Measurements from ENCODE around the gene LRP1B.
A peak's percentile ranks its signal among the peaks of the same experiment; 100 is the strongest.

Gene LRP1B

GRCh38 chr2:141392517-141393213, 738.2 kb downstream of the LRP1B start:
- DNase-seq: no peak

- DNase-seq: no peak
These were observed 744.6 kb downstream of the LRP1B start for GRCh38 chr2:141386168-141386567.

- DNase-seq: no peak
These were observed 746.1 kb downstream of the LRP1B start for GRCh38 chr2:141384676-141385075.

DNA sequence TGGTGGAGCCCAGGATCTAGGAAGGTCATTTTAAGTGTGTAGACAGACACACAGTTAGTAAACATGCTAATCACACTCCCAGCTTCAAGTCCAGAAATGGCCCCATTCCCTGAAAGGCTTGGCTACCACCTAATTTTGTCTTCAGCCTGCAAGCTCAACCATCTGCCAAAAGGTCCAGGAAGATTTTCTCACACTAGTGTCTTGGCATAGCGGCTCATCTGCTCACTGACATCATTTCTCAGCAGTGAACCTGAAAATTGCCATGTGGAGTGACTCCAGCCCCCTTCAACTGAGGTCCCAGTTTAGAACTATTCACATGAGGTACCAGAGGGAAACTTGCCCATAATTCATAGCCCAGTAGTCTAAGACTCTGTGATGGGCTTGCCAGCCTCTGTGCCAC, 748.9 kb downstream of the LRP1B start:
- no peak for DNase-seq

GRCh38 chr2:141380008-141380979, 750.5 kb downstream of the LRP1B start:
- no peak for DNase-seq

- DNase-seq: no peak
These were observed 766.0 kb downstream of the LRP1B start for GRCh38 chr2:141364821-141365220.

- no peak for DNase-seq
These were observed 768.5 kb downstream of the LRP1B start for GRCh38 chr2:141362311-141362710.

- DNase-seq: no peak
These were observed 782.3 kb downstream of the LRP1B start for GRCh38 chr2:141348481-141348880.

GRCh38 chr2:141341444-141341843, 789.4 kb downstream of the LRP1B start:
- DNase-seq: no peak

DNA sequence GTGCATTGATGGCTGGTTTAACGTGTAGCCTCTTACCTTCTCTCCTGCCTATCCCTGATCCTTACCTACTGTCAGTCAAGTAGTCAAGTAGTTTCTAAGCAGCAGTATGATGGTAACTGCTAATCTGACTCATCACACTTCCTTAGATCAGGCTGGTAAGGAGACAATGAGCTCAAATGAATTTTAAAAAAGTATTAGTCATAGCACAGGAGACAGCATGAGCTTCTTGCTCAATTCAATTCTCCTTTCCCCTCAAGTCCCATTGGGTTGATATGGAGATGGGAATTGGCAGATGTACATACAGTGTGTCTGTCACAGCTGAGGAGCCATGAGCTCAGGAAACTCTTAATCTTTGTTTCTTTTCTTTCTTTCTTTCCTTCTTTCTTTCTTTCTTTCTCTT, 799.7 kb downstream of the LRP1B start:
- no peak for DNase-seq

DNA sequence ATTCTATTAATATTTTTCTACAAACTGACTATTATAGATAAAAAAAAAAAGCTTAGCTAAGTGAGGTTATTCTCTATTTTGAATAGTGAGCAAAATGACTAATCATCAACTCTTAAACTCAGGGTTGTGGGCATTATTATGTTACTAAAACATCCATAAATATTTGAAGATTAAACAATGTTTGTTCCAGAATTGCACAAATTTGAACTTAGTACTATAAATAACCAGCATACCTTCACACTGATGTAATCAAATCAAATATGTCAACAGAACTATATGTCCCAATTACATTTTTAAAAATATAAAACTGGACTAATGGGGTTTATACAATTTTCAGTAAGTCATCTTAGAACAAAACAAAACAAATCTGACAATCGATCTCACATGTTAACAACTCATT, 800.9 kb downstream of the LRP1B start:
- DNase-seq: no peak

- DNase-seq: no peak
These were observed 807.2 kb downstream of the LRP1B start for GRCh38 chr2:141323571-141323970.

- no peak for DNase-seq
These were observed 812.8 kb downstream of the LRP1B start for GRCh38 chr2:141317986-141318385.

- no peak for DNase-seq
These were observed 814.2 kb downstream of the LRP1B start for GRCh38 chr2:141316606-141317005.

DNA sequence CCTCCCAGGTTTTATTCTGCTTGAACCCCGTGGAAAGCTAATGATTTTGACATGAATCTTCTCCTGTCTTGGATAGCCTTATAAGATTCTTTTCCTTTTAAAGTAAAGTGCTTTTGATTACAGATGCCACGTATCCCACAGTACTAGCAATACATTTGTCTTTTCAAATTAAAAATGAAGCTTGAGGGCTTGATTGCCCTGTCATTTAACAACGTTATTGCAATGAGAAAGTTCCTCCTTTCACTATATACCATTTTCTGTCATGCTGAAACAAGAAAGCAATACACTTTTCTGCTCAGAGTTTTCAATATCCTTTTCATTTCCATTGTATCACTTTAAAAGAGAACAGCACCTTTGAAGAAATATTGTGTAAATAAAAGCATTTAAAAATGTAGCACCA, 814.7 kb downstream of the LRP1B start:
- DNase-seq: no peak

DNA sequence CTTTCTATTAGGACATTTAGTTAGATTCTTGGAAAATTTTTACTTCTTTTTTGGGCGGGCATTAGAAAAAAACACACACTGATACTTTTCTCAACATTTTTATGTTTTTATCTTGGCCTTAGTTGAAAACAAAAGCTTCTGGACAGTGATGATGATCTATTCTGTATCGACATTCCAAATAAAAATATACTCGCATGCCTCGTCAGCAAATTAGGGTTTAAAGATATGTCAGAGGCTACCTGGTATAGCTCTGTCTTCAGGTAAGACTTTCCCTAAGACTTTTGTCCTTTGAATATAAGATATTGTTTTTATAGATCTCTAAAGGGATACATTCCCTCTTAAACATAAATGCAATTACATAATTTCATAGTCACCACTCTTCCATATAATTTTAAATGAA, 816.8 kb downstream of the LRP1B start:
- DNase-seq: no peak

GRCh38 chr2:141311430-141311829, 819.4 kb downstream of the LRP1B start:
- DNase-seq: no peak

DNA sequence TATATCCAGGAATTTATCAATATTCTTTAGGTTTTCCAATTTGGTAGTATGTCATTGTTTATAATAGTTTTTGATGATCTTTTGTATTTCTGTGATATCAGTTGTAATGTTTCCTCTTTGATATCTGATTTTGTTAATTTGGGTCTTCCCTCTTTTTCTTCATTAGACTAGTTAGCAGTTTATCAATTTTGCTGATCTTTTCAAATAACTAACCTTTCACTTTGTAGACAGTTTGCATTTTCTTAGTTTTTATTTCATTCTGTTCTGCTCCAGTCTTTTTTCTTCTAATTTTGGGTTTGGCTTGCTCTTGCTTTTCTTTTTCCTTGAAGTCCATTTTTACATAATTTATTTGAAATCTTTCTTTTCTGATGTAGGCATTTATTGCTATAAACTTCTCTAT, 824.4 kb downstream of the LRP1B start:
- no peak for DNase-seq

GRCh38 chr2:141301551-141301950, 829.3 kb downstream of the LRP1B start:
- peak in 2 of 3 experiments; percentile 30 to 83 for DNase-seq

DNA sequence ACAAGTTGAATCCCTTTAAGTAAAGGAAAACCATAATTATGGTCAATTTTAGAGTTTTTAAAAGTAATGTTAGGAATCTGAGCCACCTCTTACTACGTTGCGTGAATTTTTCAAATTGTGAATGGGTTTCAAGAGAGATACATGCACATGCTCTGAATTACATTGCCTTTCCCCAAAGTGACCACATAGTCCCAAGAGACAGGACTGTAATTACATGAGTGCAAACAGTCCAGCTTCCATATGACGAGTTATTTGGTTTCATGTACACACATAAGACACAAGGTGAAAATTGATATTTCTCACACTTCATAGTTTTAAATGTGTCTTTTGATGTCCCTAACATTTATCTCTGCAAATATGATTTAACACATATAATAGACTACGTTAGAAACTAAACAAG, 850.8 kb downstream of the LRP1B start:
- DNase-seq: peak in 1 of 3 experiments; percentile 8

DNA sequence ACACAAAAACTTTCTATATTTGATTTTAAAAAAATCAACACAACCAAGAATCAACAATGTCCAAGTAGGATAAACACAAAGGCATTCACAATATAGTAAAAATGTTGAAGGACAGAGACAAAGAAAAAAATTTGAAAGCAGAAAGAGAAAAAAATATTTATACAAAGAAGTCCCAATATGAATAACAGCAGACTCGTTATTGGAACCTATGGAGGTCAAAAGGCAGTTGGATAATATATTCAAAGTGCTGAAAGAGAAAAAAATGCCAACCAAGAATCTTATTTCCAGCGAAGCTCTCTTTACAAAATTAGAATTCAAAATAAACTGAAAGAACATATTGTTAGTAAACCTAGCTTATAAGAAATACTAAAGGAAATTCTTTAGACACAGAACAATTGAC, 859.5 kb downstream of the LRP1B start:
- DNase-seq: no peak

DNA sequence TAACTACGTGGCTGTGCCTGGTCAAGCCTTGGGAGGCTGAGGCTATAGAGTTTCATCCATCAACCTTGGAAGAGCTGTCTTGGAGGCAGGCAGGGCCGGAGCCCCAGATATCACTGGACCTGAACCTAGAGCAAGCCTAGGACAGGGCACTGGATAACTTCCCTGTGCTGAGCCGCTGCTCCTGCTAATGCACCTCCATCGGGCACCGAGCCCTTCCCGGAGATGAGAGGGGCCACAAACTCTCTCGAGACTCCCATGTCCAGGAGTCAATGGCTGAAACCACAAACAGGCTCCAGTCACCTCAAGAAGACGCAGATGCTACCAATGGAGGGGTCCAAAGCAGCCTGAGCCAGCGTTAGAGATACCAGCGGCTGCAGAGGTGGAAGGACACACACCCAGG, 866.0 kb downstream of the LRP1B start:
- DNase-seq: no peak

- DNase-seq: peak in 1 of 3 experiments; percentile 13
These were observed 869.9 kb downstream of the LRP1B start for GRCh38 chr2:141260911-141261310.

DNA sequence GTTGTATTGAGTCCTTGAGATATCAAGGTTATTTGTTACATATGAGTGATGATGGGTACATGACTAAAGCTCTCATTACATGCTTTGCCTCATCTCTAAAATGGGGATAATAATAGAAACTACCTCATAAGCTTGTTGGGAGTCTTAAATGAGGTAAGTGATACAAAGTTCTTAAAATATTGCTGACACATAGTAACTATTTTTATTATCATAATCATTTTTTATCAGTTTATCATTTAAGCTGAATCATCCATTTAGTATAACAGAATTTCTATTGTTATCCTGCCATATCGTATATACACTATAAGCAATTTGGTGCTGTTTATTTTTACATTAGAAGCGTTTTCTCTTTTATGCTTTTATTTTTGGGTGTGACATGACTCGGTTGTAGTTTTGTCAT, 871.1 kb downstream of the LRP1B start:
- no peak for DNase-seq
